ENCODE data around the gene UBE2J2.

The UBE2J2 gene

DNA sequence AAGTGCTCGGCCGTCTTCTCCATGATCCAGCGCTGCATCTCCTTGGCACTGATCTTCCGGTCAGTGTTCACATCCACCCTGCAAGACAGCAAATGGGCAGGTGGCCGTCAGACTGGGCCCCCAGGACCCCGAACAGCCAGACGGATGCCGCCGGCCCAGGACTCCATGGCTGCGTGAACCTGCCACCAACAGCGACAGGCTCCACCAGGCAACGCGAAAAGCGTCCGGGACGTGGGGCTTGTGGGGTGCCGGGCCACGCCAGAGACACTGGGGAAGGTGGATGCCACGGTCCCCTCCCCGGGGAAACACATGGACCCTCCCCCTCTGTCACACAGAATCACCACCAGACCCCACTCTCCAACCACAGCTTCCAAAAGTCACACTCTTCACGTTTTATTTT is 49.8 kb downstream of the UBE2J2 start:
- DNase-seq: no peak

DNA sequence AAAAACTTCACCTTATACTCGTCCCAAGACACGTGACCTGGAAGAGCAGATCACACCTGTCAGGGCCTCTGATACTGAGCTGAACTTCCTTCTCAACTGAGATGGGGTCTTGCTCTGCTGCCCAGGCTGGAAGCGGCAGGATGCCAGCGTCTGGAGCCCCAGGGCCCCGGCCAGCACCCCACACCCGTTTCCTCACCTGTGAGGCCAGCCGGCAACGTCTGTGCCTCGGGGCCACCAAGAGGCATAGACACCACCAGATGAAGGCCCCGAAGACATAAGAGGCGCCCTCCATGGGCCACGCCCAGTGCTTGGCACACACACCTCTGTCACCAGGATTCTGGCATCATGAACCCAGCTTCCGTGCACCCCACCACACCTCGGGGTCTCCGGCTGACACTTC is 50.3 kb downstream of the UBE2J2 start:
- no peak for DNase-seq

DNA sequence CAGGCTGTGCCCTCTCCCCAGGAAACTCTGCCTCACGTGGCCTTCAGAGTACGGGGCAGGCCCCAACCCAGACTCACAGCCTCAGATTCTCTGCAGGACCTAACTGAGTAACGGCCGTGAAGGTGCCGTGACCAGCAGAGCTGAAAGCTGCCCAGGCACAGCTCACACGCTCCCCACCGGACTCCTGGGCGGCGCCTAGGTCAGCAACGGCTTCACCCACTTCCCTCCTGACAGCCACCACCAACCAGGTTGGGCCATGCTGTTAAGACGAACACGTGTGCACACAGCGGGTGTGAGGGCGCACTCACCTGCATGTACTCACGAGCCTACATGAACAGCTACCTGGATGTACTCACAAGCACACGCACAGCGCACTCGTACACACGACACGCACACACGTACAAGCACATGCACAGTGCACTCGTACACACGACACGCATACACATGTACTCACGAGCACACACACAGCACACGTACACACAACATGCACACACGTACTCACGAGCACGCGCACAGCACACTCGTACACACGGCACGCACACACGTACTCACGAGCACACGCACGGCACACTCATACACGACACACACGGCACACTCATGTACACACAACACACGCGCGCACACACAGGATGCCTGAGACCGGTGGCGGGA is 51.0 kb downstream of the UBE2J2 start:
- DNase-seq: no peak

DNA sequence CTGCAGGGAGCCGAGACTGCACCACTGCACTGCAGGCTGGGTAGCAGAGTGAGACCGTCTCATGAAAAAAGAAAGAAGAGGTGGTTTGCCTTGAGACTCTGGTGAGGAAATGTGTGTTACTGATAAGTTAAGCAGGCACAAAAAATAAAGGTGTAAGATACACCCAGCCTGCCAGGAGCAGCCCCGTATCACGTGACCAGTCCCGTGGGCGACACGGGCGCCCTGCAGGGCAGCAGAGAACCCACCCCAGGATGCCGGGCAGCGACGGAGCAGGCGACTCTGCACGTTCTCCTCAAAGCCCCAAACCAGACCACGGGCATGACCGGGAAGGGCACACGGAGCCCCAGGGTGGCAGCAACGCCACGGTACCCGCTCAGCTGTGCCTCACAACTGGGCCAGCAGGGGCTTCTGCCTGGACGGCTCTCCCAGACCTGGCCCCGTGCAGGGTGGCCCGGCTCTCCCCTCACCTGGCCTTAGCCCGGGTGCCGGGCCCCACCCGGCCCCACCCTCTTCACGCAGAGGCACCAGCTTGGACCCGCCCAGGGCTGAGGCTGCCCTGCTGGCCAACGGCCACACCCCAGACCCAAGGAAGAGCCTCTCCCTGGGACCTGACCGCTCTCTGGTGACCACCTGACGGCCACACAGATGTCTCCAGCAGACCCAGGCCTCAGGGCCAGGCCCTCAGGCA is 51.6 kb downstream of the UBE2J2 start:
- DNase-seq: no peak

DNA sequence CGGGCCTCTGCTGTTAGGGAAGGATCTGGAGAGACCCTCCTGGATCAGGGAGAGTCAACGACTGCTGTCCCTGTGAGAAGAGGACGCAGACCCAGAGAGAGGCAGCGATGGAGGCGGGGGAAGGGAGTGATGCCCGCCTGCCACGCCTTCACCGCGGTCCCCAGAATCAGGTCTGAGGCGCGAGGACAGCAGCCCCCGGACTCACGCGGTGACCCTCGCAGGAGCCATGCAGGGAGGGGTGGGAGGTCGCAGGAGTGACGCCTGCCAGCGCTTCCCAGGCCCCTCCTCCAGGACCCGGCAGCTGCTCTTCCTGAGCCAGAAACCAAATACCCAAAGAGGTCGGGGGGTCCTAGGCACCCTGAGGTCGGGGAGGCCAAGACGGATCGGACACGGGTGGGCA is 53.5 kb downstream of the UBE2J2 start:
- DNase-seq: no peak

DNA sequence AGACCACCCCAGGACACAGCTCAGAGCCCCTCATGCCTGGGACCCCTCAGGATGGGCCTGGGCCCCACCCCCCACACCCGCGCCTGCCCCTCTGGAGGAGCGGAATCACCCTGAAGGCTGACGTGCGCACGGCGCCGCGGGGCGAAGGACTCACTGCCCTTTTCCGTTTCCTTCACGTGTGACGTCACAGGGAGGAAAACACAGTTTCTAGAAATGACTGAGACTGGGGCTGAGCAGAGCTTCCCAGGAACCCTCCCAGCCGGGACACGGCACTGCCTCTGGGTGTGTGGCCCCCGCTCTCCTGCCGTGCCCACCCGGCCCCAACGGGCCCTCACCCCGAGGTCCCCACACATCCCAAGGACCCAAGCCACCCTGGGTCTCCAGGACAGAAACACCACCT is 54.3 kb downstream of the UBE2J2 start:
- no peak for DNase-seq

DNA sequence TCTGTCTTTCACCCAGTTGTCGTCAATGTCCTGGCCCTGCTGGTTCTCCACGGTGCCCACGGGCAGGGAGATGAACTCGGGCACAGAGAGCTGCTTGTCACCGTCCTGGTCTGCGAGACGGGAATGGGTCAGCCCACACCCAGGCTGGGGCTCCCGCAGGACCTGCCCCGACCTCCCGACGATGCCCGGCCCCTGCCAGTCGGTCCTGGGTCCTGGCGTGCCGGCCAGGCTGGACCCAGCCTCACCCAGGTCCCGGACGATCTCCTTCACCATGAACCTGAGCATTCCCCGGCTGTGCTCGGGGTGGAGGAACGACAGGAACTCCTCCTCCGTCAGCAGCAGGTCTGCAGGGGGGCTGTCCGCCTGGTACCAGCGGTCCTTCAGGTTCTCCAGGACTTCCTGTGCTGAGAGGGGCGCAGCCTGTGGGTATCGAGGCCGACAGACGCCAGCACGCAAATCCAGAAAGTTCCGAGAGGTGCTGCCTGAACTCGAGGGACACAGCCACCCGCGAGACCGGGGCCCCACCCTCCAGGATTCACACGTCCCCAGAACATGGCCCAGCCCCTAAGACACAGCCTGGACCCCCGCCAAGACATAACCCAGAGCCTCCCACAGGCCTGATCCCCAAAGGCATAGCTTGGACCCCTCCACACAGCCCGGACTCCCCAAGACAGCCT is 55.0 kb downstream of the UBE2J2 start:
- no peak for DNase-seq

DNA sequence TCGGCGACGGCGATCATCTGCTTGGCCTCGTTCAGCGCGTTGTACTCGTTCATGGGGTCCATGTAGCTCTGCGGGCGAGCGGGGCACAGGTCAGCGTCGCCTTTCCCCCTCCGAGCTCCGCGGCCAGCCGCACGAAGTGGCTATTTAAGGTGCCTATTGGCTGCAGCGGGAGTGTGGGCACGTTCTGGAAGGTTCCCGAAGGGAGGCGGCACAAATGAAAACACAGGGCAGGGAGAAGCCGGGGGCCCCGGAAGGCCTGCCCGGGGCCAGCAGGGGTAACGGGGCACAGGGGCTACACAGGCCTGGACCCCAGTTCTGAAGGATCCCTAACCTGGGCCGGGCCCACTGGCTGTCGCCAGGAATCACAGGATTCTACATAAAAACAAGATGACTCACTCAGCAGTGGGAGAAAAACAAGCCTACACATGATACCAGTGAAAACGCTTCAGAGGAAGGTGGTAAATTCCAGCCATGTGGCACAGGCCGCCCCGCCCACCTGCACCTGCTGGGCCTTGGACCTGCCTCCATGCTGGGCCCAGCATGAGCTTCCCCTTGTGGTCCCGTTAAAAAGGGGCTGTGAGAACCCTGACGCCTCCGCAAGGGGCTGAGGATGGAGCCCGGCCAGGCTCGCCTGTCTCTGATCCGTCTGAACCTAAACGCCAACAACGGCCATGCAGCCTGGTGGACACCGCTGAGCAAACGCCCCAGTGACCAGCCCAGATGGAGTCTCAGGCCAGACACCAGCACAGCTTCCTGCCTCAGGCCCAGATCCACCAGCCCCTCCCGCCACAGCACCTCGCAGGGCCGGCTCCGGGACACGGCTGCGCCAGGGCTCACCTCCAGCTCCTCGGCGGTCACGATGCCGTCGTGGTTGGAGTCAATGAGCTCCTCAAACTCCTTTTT is 55.8 kb downstream of the UBE2J2 start:
- DNase-seq: no peak

DNA sequence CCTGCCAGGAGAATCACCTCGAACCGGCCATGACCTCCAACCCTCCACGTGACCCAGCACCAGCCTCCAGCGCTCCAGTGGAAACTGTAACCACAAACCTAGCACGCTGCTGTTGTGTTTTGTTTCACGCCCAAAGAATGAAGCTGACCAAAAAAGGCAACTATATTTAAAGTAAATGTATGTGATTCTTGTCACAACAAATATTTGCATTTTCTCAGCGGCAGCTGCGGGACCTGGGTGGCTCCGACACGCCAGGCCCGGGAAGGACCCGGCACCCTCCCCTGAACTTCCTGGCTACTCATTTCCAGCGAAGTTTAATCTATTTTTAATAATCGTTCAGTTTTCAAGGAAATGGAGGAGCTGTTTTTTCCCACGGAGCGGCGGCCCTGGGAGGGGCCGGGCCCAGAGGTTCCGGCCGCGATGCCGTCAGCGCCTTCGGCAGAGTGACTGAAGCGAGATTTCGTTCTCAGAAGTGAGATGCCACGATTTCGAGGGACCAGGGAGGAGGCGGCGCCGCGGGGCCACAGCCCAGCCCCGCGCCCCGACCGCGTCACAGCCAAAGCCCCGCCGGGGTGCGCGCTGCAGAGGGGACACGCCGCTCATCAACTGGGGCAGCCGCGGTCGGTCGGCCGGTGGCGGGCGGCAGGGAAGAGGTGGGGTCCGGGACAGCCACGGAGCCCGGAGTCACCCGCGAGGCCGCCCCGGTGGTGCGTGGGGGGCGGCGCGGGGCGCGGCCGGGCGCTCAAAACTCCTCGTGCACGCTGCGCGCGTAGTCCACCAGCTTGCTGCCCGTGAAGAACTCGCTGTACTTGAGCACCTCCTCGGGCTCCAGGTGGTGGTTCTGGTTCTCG is 56.7 kb downstream of the UBE2J2 start:
- DNase-seq: no peak

DNA sequence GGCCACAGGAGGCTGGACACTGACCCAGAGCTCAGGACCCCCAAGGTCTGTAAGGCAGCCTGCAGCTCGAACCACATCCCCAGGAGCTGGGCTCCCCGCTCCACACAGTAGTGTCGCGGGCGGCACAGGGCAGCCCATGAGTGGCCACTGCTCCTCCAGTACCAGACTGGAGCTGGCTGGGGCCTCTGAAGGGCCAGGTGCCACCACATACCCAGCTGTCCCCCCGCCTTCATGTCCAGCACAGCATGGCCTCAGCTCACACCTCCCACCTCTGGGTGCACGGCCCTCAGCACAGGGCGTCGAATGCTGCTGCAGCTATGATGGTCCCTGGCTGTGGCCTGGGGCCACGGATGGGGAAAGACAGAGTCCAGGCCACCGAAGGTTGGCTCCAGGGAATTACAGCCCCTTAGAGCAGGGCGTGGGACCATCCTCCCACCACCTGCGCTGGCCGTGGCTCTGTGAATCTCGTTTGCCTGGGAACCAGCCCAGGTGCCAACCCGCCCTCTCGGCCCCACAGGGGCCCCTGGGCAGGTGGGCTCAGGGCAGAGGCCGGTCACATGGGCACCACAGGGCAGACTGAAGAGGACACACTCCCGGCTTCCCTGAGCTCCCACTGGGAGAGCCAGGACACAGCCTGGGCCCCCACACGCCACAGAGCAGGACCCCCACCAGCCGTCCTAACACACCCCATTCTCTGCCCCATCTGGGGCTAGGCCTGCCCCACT is 57.6 kb downstream of the UBE2J2 start:
- no peak for DNase-seq

DNA sequence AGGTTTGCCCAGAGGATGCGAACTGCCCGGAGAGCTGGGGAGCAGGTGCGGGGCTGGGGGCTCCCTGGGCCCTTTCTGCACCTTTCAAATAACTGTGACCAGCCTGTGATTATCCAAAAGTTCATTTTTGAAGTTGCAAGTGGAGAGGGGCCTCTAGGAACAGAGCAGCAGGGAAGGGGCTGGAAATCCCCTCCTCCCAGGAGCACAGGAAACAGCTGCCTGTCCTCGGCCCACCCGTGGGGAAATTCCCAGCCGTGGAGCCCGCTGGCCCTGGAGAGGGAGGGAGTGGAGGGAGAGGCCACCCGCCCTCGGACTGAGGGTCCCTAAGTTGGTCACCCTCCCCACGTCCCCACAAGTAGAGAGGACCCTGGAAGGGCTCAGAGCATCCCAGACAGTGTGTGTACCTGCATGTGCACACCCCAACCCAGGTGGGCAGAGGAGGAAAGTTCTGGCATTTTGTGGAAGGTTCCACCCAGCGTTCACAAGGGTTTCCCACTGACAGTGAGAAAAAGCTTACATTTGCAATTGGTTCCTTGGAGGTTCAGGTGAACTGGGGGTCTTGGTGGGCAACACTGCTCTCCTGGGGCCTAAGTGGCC is 58.5 kb downstream of the UBE2J2 start:
- no peak for DNase-seq

DNA sequence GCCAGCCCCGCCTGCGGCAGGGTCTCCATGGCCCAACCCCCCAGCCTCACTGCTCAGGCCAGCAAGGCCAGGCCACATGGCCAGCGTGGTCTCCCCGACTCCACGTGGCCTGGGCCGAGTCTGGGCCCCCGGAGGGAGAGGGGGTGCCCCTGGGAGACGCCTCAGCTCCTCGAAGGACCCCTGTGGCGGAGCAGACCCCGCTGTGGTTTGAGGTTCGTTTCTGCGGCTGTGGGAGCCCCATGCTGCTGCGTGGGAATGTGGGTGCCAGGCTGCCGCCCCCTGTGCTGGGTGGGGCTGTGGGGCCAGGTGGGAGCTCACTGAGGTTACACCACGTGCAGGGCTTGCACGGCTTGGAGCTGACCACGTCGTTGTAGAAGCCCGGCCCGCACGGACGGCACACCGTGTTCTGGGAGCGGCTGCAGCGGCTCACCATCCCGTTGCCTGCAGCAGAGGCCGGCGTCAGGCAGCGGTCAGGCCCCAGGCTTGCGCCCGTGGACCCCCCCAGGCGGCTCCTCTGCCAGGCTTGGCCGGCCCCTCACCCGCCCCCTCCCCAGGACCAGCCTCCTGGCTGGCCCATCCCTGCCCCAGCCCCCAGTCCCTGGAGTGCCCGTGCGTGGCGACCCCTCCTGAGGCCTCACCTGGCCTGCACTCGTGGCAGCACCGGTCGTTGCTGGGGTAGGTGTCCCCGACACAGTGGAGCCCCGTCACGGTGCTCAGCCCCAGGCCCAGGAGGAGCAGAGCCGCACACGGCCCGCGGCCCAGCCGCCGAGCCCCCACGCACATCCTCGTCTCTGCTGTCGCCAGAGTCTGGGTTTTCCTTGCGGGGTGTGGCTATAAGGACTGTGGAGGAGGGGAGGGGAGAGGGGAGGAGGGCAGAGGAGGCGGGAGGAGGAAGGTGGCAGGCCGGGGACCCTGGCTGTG is 60.0 kb downstream of the UBE2J2 start, which contains the start of gene TNFRSF4:
Gene TNFRSF4, minus strand, starts transcription at position 809 of the 921 bp plus-strand sequence. Its CDS starts 26 bp downstream, at position 783.
- DNase-seq: no peak

DNA sequence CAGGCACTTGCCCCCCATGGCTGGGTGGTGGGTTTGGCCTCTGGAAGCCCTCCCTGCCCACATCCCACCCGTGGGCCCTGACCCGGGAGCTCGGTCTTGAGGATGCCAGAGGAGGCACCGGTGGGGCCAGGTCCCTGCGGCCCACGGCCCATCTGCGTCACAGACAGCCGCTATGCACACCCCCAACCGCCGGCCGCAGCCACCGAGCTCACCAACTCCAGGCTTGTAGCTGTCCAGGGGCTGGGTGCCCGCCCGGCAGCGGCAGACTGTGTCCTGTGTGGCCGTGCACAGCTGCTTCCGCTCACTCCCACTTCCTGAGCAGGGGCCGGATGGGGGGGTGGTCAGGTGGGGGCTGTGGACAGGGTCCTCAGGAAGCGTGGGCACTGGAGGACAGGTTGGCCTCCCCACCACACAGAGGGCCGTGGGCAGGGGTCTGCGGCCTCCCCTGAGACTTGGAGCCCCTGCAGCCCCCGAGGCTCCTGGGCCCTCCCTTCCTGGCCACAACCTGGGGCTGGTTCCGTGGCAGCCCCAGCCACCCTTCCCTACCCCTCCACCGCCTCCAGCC is 60.8 kb downstream of the UBE2J2 start:
- no peak for DNase-seq

DNA sequence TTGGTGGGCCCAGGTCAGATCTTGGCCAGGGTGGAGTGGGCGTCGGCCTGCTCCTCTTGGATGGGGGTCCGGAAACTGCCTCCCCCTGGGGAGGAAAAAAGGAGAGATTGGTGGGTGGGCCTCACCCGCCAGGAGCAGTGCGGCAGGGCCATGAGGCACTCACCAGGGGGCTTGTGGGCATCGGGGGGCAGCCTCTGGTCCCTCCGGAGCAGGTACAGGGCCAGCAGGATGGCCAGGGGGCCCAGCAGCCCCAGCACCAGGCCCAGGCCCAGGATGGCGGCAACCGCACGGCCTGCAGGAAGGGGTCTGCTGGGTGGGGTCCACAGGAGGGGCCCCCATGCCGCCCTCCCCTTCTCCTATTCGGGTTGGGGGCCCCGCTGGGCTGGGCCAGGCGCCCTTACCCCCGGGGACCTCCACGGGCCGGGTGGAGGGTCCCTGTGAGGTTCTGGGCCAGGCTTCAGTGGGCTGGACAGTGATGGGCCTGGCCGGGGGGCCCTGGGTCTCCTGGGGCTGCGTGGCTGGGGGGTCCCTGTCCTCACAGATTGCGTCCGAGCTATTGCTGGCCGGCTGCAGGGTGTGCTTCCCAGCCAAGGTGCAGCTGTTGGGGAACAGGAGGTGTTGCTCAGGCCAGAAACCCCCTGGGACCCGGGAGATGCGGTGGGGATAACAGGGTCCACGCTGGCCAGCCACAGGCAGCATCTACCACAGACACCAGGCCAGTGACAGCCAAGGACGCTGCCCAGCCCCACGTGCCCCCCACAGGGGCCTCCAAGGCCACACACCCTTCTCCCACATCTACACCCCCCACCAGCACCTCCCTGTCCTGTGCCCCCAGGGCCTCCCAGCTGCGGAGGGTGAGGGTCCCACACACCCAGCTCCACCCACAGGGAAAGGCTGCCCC is 61.9 kb downstream of the UBE2J2 start:
- DNase-seq: no peak

DNA sequence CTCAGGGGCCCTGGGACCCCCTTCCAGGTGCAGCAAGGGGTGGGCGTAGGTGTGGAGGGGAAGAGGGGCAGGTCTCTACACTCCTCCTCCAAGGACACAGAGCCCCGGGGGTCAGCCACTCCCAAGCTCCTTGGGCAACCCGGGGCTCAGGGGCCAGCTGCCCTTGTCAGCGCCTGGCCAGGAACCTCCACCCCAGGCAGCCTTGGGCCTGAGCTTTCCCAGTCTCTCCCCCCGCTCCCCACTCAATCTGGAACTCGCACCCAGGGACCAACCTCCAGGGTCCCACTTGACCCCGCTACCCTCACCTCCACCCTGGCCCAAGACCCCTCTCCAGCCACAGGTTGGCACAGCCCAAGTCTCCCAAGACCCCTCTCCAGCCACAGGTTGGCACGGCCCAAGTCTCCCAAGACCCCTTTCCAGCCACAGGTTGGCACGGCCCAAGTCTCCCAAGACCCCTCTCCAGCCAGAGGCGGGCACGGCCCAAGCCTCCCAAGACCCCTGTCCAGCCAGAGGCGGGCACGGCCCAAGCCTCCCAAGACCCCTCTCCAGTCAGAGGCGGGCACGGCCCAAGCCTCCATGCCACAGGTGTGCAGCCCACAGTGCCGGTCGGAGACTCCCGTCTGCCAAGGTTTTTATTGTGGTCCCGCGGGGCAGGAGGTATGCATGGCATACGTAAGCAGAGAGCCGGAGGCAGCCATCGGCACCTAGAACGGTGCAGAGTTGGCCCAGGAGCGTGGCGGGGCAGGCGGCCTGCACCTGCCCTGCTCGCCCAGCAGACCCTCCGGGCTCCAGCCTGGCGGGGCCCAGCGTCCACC is 62.7 kb downstream of the UBE2J2 start:
- no peak for DNase-seq

DNA sequence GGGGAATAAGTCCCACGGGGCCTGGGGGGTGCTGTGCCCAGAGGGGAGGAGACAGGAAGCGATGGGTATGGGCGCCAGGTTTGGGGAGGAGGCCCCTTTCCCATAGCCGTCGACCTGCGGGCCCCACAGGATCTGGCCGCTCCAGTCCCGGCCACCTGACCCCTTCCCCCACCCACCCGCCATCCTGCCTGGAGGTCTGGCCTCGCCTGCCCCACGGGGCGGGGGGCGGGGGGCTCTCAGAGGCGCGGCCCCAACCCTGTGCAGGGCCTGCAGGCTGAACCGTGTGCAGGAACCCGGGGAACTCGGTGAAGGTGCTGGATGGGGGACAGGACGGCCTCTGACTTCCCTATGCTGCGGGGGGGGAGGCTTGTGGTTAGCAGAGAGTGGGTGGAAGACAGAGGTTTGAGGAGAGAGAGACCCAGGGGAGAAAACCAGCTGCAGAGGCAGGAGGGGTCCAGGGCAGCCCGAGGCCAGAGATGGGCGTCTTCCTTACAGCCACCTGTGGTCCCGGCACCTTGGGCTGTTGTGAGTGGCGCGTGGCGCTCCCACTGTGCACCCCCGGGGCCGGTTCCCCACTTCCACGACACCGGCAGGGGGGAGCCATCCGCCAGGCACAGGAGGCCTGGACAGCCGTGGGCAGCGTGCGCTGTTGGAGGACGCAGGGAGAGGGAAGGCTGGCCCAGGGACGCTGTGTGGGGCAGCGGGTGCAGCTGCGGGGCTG is 64.8 kb downstream of the UBE2J2 start:
- DNase-seq: no peak

DNA sequence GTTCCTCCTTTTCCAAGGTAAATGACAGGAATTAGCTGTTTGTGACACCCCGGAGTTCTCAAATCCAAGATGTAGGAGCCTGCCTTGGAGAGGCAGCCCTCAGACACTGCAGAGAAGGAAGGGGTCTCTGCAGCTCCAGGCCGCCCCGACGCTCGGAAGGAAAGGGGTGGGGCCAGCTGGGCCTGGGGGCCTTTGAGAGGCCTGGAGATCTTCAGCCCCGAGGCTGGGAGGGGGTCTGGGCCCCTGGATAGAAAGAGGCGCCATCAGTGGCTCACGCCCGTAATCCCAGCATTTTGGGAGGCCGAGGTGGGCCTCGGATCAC is 66.1 kb downstream of the UBE2J2 start:
- no peak for DNase-seq

Data from NCI-H1930 (cell line).